Thoracic aorta (tissue), 2 donors: Measurements from ENCODE around the gene MNS1. TPM values are rescaled to one million over a fixed set of nuclear protein-coding genes. Genes with fewer than 3 reads are reported as not detected.

Experiments used
- ATAC-seq: fragments of 150-250 bp; one replicate; pipeline ENCODE4 v1.8.0; 2017; ENCODE audit warnings: low read depth; ENCODE audit not compliant: insufficient number of reproducible peaks, low FRiP score
- DNase-seq: peaks from one replicate; pipeline ENCODE4 v3.0.0-alpha.2; 2020; ENCODE audit warnings: low spot score
- H3K27ac ChIP-seq, 2 donors: fragments of 200-600 bp; sonication (generic); 1 replicate in 1 of 2; 2 replicates in 1 of 2; pipeline ENCODE4 v1.5.1; 2016; ENCODE audit warnings: mild to moderate bottlenecking in 2 of 2, moderate library complexity in 2 of 2
- H3K27me3 ChIP-seq: fragments of 200-600 bp; sonication (generic); replicated peaks from 2 replicates; pipeline ENCODE4 v1.6.0; 2016; ENCODE audit warnings: mild to moderate bottlenecking; ENCODE audit not compliant: insufficient read depth
- H3K36me3 ChIP-seq: fragments of 200-600 bp; sonication (generic); one replicate; pipeline ENCODE4 v1.5.1; 2016
- H3K4me1 ChIP-seq, 2 donors: fragments of 200-600 bp; sonication (generic); 1 replicate in 1 of 2; 2 replicates in 1 of 2; pipeline versions ENCODE4 v1.5.1 to v1.6.0; 2016; ENCODE audit warnings: low read depth in 2 of 2, mild to moderate bottlenecking in 1 of 2; ENCODE audit not compliant: control insufficient read depth in 1 of 2
- H3K4me3 ChIP-seq: fragments of 200-600 bp; sonication (generic); 2 replicates; pipeline ENCODE4 v1.5.1; 2016; ENCODE audit warnings: mild to moderate bottlenecking
- H3K9me3 ChIP-seq: fragments of 200-600 bp; sonication (generic); 2 replicates; pipeline ENCODE4 v1.5.1; 2016
- CTCF ChIP-seq: fragments of 200-600 bp; sonication (generic); IDR thresholded peaks from one replicate; pipeline ENCODE4 v1.5.1; 2019; ENCODE audit warnings: antibody characterized with exemption
- total RNA-seq, 2 donors: library from RNA; depleted of rRNA; stranded (reverse); fragments of >200 nt; gene quantifications; one replicate each; pipeline versions ENCODE4 v1.1.0 to v1.2.3, GENCODE V29; 2016

The MNS1 gene
- total RNA-seq, 2 donors from 2014 or later: 0.28 to 2.3 TPM

- Histone ChIP-seq H3K36me3 (no peaks in the 10 kb centered on the region), H3K4me1 (no peaks in the 10 kb centered on the region), H3K9me3 (no peaks in the 10 kb centered on the region), H3K4me3 (no peak overlapping the region), H3K27ac (no peak overlapping the region), H3K27me3 (no peaks in the 10 kb centered on the region)
- no peak for DNase-seq
- ATAC-seq: no peak
- no peak for TF ChIP-seq CTCF
Observed at GRCh38 chr15:56456229-56456628, 8.7 kb downstream of the MNS1 start.

- TF ChIP-seq CTCF: no peak
Observed at GRCh38 chr15:56454836-56455235, 10.1 kb downstream of the MNS1 start.

GRCh38 chr15:56445746-56446145 is 19.2 kb downstream of the MNS1 start:
- Histone ChIP-seq H3K4me3 (no peak overlapping the region), H3K4me1 (no peaks in the 10 kb centered on the region), H3K9me3 (no peaks in the 10 kb centered on the region), H3K27me3 (no peaks in the 10 kb centered on the region), H3K36me3 (no peaks in the 10 kb centered on the region), H3K27ac (no peak overlapping the region)
- TF ChIP-seq CTCF: no peak
- no peak for ATAC-seq
- DNase-seq: no peak

More at GRCh38 chr15:56454836-56455235, 10.1 kb downstream of the MNS1 start:
- no peak overlapping the region for H3K4me3 ChIP-seq
- no peaks in the 10 kb centered on the region for H3K36me3 ChIP-seq
- DNase-seq (no peak), ATAC-seq (no peak)
- H3K9me3 ChIP-seq: no peaks in the 10 kb centered on the region
- no peak overlapping the region for H3K27ac ChIP-seq
- H3K27me3 ChIP-seq: no peaks in the 10 kb centered on the region
- H3K4me1 ChIP-seq: no peaks in the 10 kb centered on the region

GRCh38 chr15:56442354-56442753 is 22.6 kb downstream of the MNS1 start:
- H3K9me3 ChIP-seq: no peaks in the 10 kb centered on the region
- TF ChIP-seq CTCF: no peak
- no peak overlapping the region for H3K27ac ChIP-seq
- DNase-seq: no peak
- H3K4me3 ChIP-seq: no peak overlapping the region
- ATAC-seq: no peak
- H3K27me3 ChIP-seq: no peaks in the 10 kb centered on the region
- no peaks in the 10 kb centered on the region for H3K4me1 ChIP-seq
- no peaks in the 10 kb centered on the region for H3K36me3 ChIP-seq

- DNase-seq: no peak
Observed at GRCh38 chr15:56440214-56440770, 24.6 kb downstream of the MNS1 start.

More at GRCh38 chr15:56440214-56440770, 24.6 kb downstream of the MNS1 start:
- ATAC-seq: no peak
- H3K9me3 ChIP-seq: no peaks in the 10 kb centered on the region
- TF ChIP-seq CTCF: no peak
- H3K27ac ChIP-seq: no peak overlapping the region
- no peaks in the 10 kb centered on the region for H3K36me3 ChIP-seq
- no peak overlapping the region for H3K4me3 ChIP-seq
- H3K27me3 ChIP-seq: no peaks in the 10 kb centered on the region
- no peaks in the 10 kb centered on the region for H3K4me1 ChIP-seq
